ENCODE measurements around the gene LRP1B.

GRCh38 chr2:141889788-141890187, 241.0 kb downstream of the LRP1B start:
- TF ChIP-seq CTCF (IDR thresholded peaks at IDR 0.05; ENCODE audit: poor library complexity, severe bottlenecking) (peak; percentile 45), EZH2 (IDR thresholded peaks at IDR 0.05; ENCODE audit: borderline replicate concordance, insufficient read depth, low read length, poor library complexity, severe bottlenecking) (no peak), POLR2AphosphoS5 (IDR thresholded peaks at IDR 0.05) (no peak), TAF1 (IDR thresholded peaks at IDR 0.05; ENCODE audit: low read depth) (no peak), REST (IDR thresholded peaks at IDR 0.05; ENCODE audit: borderline replicate concordance) (no peak)

Measured in neural cell (in vitro differentiated cells).